ENCODE results near the gene ZFP36.

Gene ZFP36

DNA sequence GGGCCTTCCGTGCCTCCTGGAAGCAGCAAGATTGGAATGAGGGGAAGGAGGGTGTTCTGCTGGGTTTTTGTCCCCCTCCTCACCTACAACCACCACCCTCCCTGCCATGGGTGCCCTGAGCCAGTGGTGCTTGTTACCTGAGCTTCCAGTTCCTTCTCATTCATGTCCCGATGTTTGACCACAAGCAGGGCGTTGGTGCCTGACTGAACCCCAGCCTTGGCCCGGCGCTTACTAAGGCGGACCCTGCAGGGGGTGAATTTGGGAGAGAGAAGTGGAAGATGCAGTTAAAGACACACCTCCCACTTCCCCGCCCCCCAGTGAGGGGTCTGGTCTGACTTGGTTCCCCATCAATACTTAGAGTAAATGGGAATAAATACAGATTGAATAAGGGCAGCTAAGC lies 20.1 kb upstream of the ZFP36 start:
- H4K20me1 ChIP-seq (ENCODE audit: insufficient read depth, low read length), result no peaks in the 10 kb centered on the region
- no peak for TF ChIP-seq EZH2 (IDR thresholded peaks at IDR 0.05; ENCODE audit: borderline replicate concordance, low read length)
- TF ChIP-seq, protein P1, sequence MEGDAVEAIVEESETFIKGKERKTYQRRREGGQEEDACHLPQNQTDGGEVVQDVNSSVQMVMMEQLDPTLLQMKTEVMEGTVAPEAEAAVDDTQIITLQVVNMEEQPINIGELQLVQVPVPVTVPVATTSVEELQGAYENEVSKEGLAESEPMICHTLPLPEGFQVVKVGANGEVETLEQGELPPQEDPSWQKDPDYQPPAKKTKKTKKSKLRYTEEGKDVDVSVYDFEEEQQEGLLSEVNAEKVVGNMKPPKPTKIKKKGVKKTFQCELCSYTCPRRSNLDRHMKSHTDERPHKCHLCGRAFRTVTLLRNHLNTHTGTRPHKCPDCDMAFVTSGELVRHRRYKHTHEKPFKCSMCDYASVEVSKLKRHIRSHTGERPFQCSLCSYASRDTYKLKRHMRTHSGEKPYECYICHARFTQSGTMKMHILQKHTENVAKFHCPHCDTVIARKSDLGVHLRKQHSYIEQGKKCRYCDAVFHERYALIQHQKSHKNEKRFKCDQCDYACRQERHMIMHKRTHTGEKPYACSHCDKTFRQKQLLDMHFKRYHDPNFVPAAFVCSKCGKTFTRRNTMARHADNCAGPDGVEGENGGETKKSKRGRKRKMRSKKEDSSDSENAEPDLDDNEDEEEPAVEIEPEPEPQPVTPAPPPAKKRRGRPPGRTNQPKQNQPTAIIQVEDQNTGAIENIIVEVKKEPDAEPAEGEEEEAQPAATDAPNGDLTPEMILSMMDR (IDR thresholded peaks at IDR 0.05; ENCODE audit: low read length), result no peak
- H3K27ac ChIP-seq (ENCODE audit: low read depth, low read length, poor library complexity, severe bottlenecking), result no peak overlapping the region
- H3K4me3 ChIP-seq (ENCODE audit: low read depth, low read length, poor library complexity, severe bottlenecking), result no peak overlapping the region
- no peaks in the 10 kb centered on the region for H3K9me2 ChIP-seq (ENCODE audit: low read depth, low read length)
- no peaks in the 10 kb centered on the region for H3K9me3 ChIP-seq (ENCODE audit: low read length)
- H3K4me1 ChIP-seq (ENCODE audit: insufficient read depth, low read length, severe bottlenecking), result peaks cover 8% of the 10 kb centered on the region
- H3K9ac ChIP-seq (ENCODE audit: low read length), result no peak overlapping the region
- no peak overlapping the region for H2AFZ ChIP-seq (ENCODE audit: low read length)
- H3K36me3 ChIP-seq (ENCODE audit: insufficient read depth, low read length), result peaks cover 64% of the 10 kb centered on the region
- no peak overlapping the region for H3K4me2 ChIP-seq (ENCODE audit: low read length)
- H3F3A ChIP-seq (ENCODE audit: insufficient read depth, low read length), result no peaks in the 10 kb centered on the region
- no peaks in the 10 kb centered on the region for H3K79me2 ChIP-seq (ENCODE audit: insufficient read depth, low read length)
- H3K27me3 ChIP-seq (ENCODE audit: insufficient read depth, low read length), result no peaks in the 10 kb centered on the region

DNA sequence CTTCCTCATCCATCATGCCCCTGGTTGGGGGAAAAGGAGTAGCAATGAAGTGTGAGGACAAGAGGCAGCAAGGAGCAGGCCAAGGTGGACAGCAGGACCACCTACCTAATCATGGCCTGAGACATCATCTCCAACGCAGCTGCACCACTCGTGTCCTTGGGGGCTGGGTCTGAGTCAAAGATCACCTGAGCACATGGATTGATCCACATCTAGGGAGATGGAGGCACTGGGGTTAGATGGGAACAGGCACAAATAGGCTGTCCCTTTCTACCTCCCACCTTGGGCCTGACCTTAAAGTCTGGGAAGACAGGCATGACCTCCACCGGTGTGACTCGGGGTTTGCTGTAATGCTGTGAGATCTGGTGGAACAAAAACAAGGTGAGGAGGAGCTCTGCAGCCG lies 18.0 kb upstream of the ZFP36 start:
- H3K27ac ChIP-seq (ENCODE audit: low read depth, low read length, poor library complexity, severe bottlenecking), result no peak overlapping the region
- H3K79me2 ChIP-seq (ENCODE audit: insufficient read depth, low read length), result no peaks in the 10 kb centered on the region
- H3K4me2 ChIP-seq (ENCODE audit: low read length), result no peak overlapping the region
- no peaks in the 10 kb centered on the region for H3F3A ChIP-seq (ENCODE audit: insufficient read depth, low read length)
- no peaks in the 10 kb centered on the region for H3K9me3 ChIP-seq (ENCODE audit: low read length)
- H3K9ac ChIP-seq (ENCODE audit: low read length), result no peak overlapping the region
- peaks cover 16% of the 10 kb centered on the region for H3K4me1 ChIP-seq (ENCODE audit: insufficient read depth, low read length, severe bottlenecking)
- H4K20me1 ChIP-seq (ENCODE audit: insufficient read depth, low read length), result no peaks in the 10 kb centered on the region
- no peaks in the 10 kb centered on the region for H3K27me3 ChIP-seq (ENCODE audit: insufficient read depth, low read length)
- no peak overlapping the region for H3K4me3 ChIP-seq (ENCODE audit: low read depth, low read length, poor library complexity, severe bottlenecking)
- no peaks in the 10 kb centered on the region for H3K9me2 ChIP-seq (ENCODE audit: low read depth, low read length)
- peaks cover 58% of the 10 kb centered on the region for H3K36me3 ChIP-seq (ENCODE audit: insufficient read depth, low read length)
- H2AFZ ChIP-seq (ENCODE audit: low read length), result no peak overlapping the region
- TF ChIP-seq, protein P1 (IDR thresholded peaks at IDR 0.05; ENCODE audit: low read length), result no peak

DNA sequence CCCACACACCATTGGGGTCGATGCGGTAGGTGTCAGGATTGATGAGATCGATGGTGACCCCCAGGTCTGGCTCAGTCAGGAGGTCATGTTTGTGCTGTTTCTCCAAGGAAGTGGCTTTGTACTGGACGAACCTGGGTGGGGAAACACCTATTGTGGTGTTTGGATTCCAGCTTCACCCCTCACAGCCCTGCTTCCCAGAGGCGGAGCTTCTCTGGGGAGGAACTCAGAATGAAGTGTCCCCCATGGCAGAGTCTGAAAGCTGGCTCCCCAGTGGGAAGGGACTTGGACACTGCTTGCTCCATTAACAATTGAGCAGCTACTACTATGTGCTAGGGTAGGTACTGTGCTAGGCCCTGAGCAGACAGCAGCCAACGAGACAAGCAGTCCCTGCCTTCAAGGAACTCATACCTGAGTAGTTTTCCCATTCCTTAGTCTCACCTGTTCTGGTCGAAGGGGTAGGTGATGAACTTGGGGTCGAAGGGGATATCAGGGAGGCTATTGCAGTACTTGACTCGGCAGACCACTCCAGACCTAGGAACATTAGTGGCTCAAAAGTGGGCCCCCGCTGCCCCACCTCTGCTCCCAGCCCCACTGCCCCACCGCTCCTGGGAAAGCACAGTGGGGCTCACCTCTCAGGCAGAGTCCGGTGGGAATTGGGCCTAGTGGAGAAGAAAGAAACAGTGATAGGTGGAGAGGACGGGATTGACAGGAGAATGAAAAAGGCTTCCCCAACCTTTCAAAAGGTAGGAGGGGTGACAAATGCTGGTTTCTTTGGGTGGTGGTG lies 16.8 kb upstream of the ZFP36 start:
- H3K4me2 ChIP-seq (ENCODE audit: low read length), result peak overlapping the region; percentile 73
- H3F3A ChIP-seq (ENCODE audit: insufficient read depth, low read length), result no peaks in the 10 kb centered on the region
- H3K9me2 ChIP-seq (ENCODE audit: low read depth, low read length), result no peaks in the 10 kb centered on the region
- no peak overlapping the region for H2AFZ ChIP-seq (ENCODE audit: low read length)
- TF ChIP-seq, protein P1 (IDR thresholded peaks at IDR 0.05; ENCODE audit: low read length), result no peak
- TF ChIP-seq EZH2 (IDR thresholded peaks at IDR 0.05; ENCODE audit: borderline replicate concordance, low read length), result no peak
- H3K27ac ChIP-seq (ENCODE audit: low read depth, low read length, poor library complexity, severe bottlenecking), result no peak overlapping the region
- H4K20me1 ChIP-seq (ENCODE audit: insufficient read depth, low read length), result no peaks in the 10 kb centered on the region
- peak overlapping the region; percentile 82 for H3K4me3 ChIP-seq (ENCODE audit: low read depth, low read length, poor library complexity, severe bottlenecking)
- H3K9me3 ChIP-seq (ENCODE audit: low read length), result no peaks in the 10 kb centered on the region
- H3K79me2 ChIP-seq (ENCODE audit: insufficient read depth, low read length), result no peaks in the 10 kb centered on the region
- peak overlapping the region; percentile 88 for H3K9ac ChIP-seq (ENCODE audit: low read length)
- peaks cover 16% of the 10 kb centered on the region for H3K4me1 ChIP-seq (ENCODE audit: insufficient read depth, low read length, severe bottlenecking)
- H3K27me3 ChIP-seq (ENCODE audit: insufficient read depth, low read length), result no peaks in the 10 kb centered on the region
- peaks cover 56% of the 10 kb centered on the region for H3K36me3 ChIP-seq (ENCODE audit: insufficient read depth, low read length)
